GM19452 (cell line): Measurements from ENCODE around the gene SNAP47.
A peak's percentile ranks its signal among the peaks of the same experiment; 100 is the strongest.

Experiments used
- ATAC-seq: cut with Tn5 transposase; IDR thresholded peaks from one replicate; pipeline ENCODE4 v1.9.1; 2021; ENCODE audit not compliant: unreplicated experiment

The SNAP47 gene

GRCh38 chr1:227748496-227749182, 13.4 kb downstream of the SNAP47 start:
- ATAC-seq = no peak

GRCh38 chr1:227749225-227749624, 14.0 kb downstream of the SNAP47 start:
- ATAC-seq = no peak

- ATAC-seq = no peak
Observed at GRCh38 chr1:227749916-227750710, 14.9 kb downstream of the SNAP47 start.

GRCh38 chr1:227753999-227754711, 18.9 kb downstream of the SNAP47 start:
- no peak for ATAC-seq

GRCh38 chr1:227754958-227755357, 19.7 kb downstream of the SNAP47 start:
- no peak for ATAC-seq

- ATAC-seq = no peak
Observed at GRCh38 chr1:227756172-227756959, 21.1 kb downstream of the SNAP47 start.

GRCh38 chr1:227757781-227758180, 22.5 kb downstream of the SNAP47 start:
- no peak for ATAC-seq

- no peak for ATAC-seq
Observed at GRCh38 chr1:227758366-227758765, 23.1 kb downstream of the SNAP47 start.

GRCh38 chr1:227759341-227760300, 24.4 kb downstream of the SNAP47 start:
- no peak for ATAC-seq

- ATAC-seq = no peak
Observed at GRCh38 chr1:227760377-227760776, 25.1 kb downstream of the SNAP47 start.

- ATAC-seq = no peak
Observed at GRCh38 chr1:227761621-227762230, 26.5 kb downstream of the SNAP47 start.

- ATAC-seq = peak; percentile 77
Observed at GRCh38 chr1:227762231-227762911, 27.1 kb downstream of the SNAP47 start.

- no peak for ATAC-seq
Observed at GRCh38 chr1:227763246-227764018, 28.2 kb downstream of the SNAP47 start.

GRCh38 chr1:227764019-227764391, 28.8 kb downstream of the SNAP47 start:
- ATAC-seq = no peak

GRCh38 chr1:227765261-227766014, 30.2 kb downstream of the SNAP47 start:
- no peak for ATAC-seq

GRCh38 chr1:227766015-227766634, 30.9 kb downstream of the SNAP47 start:
- ATAC-seq = no peak
